ENCODE data around the gene BOLA3. TPM values are rescaled to one million over a fixed set of nuclear protein-coding genes. Genes with fewer than 3 reads are reported as not detected.

Gene BOLA3
- polyA plus RNA-seq, 1 donor from 2014 or later, result 89.1 TPM

- H3K79me2 ChIP-seq (replicated peaks; ENCODE audit: insufficient read depth, low read length), result peaks cover 20% of the 10 kb centered on the region
- peak overlapping the region; percentile 61 for H3K4me2 ChIP-seq (ENCODE audit: low read length)
- no peaks in the 10 kb centered on the region for H3K9me2 ChIP-seq (ENCODE audit: insufficient read depth, low read length)
- peak overlapping the region; percentile 94 for H3K4me3 ChIP-seq (ENCODE audit: low read length)
- H3F3A ChIP-seq (ENCODE audit: insufficient read depth, low read length, poor library complexity, severe bottlenecking), result no peaks in the 10 kb centered on the region
- H3K27ac ChIP-seq (ENCODE audit: low read length), result no peak overlapping the region
- H3K9ac ChIP-seq (ENCODE audit: low read length), result no peak overlapping the region
- H3K27me3 ChIP-seq (ENCODE audit: insufficient read depth, low read depth, low read length), result no peaks in the 10 kb centered on the region
- H3K9me3 ChIP-seq (ENCODE audit: low read length), result no peaks in the 10 kb centered on the region
- no peaks in the 10 kb centered on the region for H4K20me1 ChIP-seq (ENCODE audit: insufficient read depth)
- peaks cover 3% of the 10 kb centered on the region for H3K36me3 ChIP-seq (ENCODE audit: insufficient read depth, low read length)
- TF ChIP-seq RAD21 (conservative IDR thresholded peaks at IDR 0.05) (no peak), SMC3 (conservative IDR thresholded peaks at IDR 0.05; ENCODE audit: poor library complexity) (no peak), TAF1 (IDR thresholded peaks at IDR 0.05; ENCODE audit: low read depth) (no peak), EZH2 (IDR thresholded peaks at IDR 0.05; ENCODE audit: borderline replicate concordance, insufficient read depth, low read length, poor library complexity, severe bottlenecking) (no peak), POLR2AphosphoS5 (IDR thresholded peaks at IDR 0.05) (no peak), REST (IDR thresholded peaks at IDR 0.05; ENCODE audit: borderline replicate concordance) (no peak), MXI1 (conservative IDR thresholded peaks at IDR 0.05; ENCODE audit: poor library complexity, severe bottlenecking) (no peak), CTCF (IDR thresholded peaks at IDR 0.05; ENCODE audit: poor library complexity, severe bottlenecking) (no peak), EP300 (conservative IDR thresholded peaks at IDR 0.05; ENCODE audit: poor library complexity, severe bottlenecking) (no peak)
- H2AFZ ChIP-seq (ENCODE audit: low read depth, low read length), result no peak overlapping the region
Observed at GRCh38 chr2:74149247-74149525, 1.5 kb upstream of the BOLA3 start.

- no peaks in the 10 kb centered on the region for H3F3A ChIP-seq (ENCODE audit: insufficient read depth, low read length, poor library complexity, severe bottlenecking)
- no peak for TF ChIP-seq SMC3 (conservative IDR thresholded peaks at IDR 0.05; ENCODE audit: poor library complexity)
- no peak for TF ChIP-seq POLR2AphosphoS5 (IDR thresholded peaks at IDR 0.05)
- TF ChIP-seq MXI1 (conservative IDR thresholded peaks at IDR 0.05; ENCODE audit: poor library complexity, severe bottlenecking), result no peak
- no peak for TF ChIP-seq CTCF (IDR thresholded peaks at IDR 0.05; ENCODE audit: poor library complexity, severe bottlenecking)
- no peak for TF ChIP-seq REST (IDR thresholded peaks at IDR 0.05; ENCODE audit: borderline replicate concordance)
- TF ChIP-seq TAF1 (IDR thresholded peaks at IDR 0.05; ENCODE audit: low read depth), result no peak
- no peak for TF ChIP-seq RAD21 (conservative IDR thresholded peaks at IDR 0.05)
- H3K27ac ChIP-seq (ENCODE audit: low read length), result peak overlapping the region; percentile 72
- H3K9me2 ChIP-seq (ENCODE audit: insufficient read depth, low read length), result no peaks in the 10 kb centered on the region
- no peaks in the 10 kb centered on the region for H4K20me1 ChIP-seq (ENCODE audit: insufficient read depth)
- peak overlapping the region; percentile 76 for H3K9ac ChIP-seq (ENCODE audit: low read length)
- H3K36me3 ChIP-seq (ENCODE audit: insufficient read depth, low read length), result peaks cover 3% of the 10 kb centered on the region
- H3K4me2 ChIP-seq (ENCODE audit: low read length), result peak overlapping the region; percentile 61
- H3K79me2 ChIP-seq (replicated peaks; ENCODE audit: insufficient read depth, low read length), result peaks cover 20% of the 10 kb centered on the region
- H3K27me3 ChIP-seq (ENCODE audit: insufficient read depth, low read depth, low read length), result no peaks in the 10 kb centered on the region
- H3K4me3 ChIP-seq (ENCODE audit: low read length), result peak overlapping the region; percentile 94
- no peaks in the 10 kb centered on the region for H3K9me3 ChIP-seq (ENCODE audit: low read length)
- peak overlapping the region; percentile 56 for H2AFZ ChIP-seq (ENCODE audit: low read depth, low read length)
Observed at GRCh38 chr2:74148457-74149246, 940 bp upstream of the BOLA3 start.
